Hematopoietic multipotent progenitor cell treated with erythropoietin and hydrocortisone succinate and interleukin-3 and kit ligand, for 8 days (in vitro differentiated cells): ENCODE results near the gene PCCA.
A peak's percentile ranks its signal among the peaks of the same experiment; 100 is the strongest.
"Not testable (repeated sequence)": the region's sequence is repeated elsewhere in the genome, so short reads cannot be mapped to it uniquely, and the experiment has no call there.

ENCODE experiments used
- DNase-seq: peaks from one replicate; pipeline ENCODE4 v3.0.0-alpha.2; 2015

PCCA gene

GRCh38 chr13:100197591-100198365 lies 108.9 kb downstream of the PCCA start:
- no peak for DNase-seq

- DNase-seq = no peak
These were observed 114.9 kb downstream of the PCCA start for GRCh38 chr13:100203696-100204367.

GRCh38 chr13:100208002-100208401 lies 119.1 kb downstream of the PCCA start:
- no peak for DNase-seq

- DNase-seq = no peak
These were observed 119.7 kb downstream of the PCCA start for GRCh38 chr13:100208626-100209025.

- no peak for DNase-seq
These were observed 121.2 kb downstream of the PCCA start for GRCh38 chr13:100209857-100210825.

GRCh38 chr13:100211016-100211710 lies 122.3 kb downstream of the PCCA start:
- DNase-seq = no peak

- DNase-seq = no peak
These were observed 124.1 kb downstream of the PCCA start for GRCh38 chr13:100212904-100213553.

GRCh38 chr13:100213576-100213975 lies 124.7 kb downstream of the PCCA start:
- no peak for DNase-seq

- no peak for DNase-seq
These were observed 126.0 kb downstream of the PCCA start for GRCh38 chr13:100214886-100215285.

GRCh38 chr13:100221166-100221565 lies 132.3 kb downstream of the PCCA start:
- no peak for DNase-seq

- DNase-seq = not testable (repeated sequence)
These were observed 135.2 kb downstream of the PCCA start for GRCh38 chr13:100223966-100224530.

GRCh38 chr13:100229603-100230002 lies 140.7 kb downstream of the PCCA start:
- no peak for DNase-seq

GRCh38 chr13:100230769-100231149 lies 141.9 kb downstream of the PCCA start:
- no peak for DNase-seq

GRCh38 chr13:100231176-100231575 lies 142.3 kb downstream of the PCCA start:
- DNase-seq = no peak

- DNase-seq = no peak
These were observed 145.1 kb downstream of the PCCA start for GRCh38 chr13:100234006-100234405.

GRCh38 chr13:100234524-100235136 lies 145.7 kb downstream of the PCCA start:
- DNase-seq = no peak

GRCh38 chr13:100235311-100235901 lies 146.5 kb downstream of the PCCA start:
- DNase-seq = peak; percentile 64

GRCh38 chr13:100240109-100240779 lies 151.4 kb downstream of the PCCA start:
- DNase-seq = no peak

GRCh38 chr13:100244431-100244830 lies 155.5 kb downstream of the PCCA start:
- DNase-seq = no peak

GRCh38 chr13:100245104-100245503 lies 156.2 kb downstream of the PCCA start:
- no peak for DNase-seq
